ENCODE results near the gene OR4C5. TPM values are rescaled to one million over a fixed set of nuclear protein-coding genes. Genes with fewer than 3 reads are reported as not detected.
A peak's percentile ranks its signal among the peaks of the same experiment; 100 is the strongest.
"Not testable (repeated sequence)": the region's sequence is repeated elsewhere in the genome, so short reads cannot be mapped to it uniquely, and the experiment has no call there.

Gene OR4C5
- total RNA-seq (not detected), polyA plus RNA-seq (not detected), total RNA-seq (0 reads per million in 6 experiments)

- ATAC-seq = no peak
- no peak within 1 kb of the TSS for H3K27ac Mint-ChIP-seq
- H3K27me3 Mint-ChIP-seq = peaks cover 0 to 6% (median 2%) of the 10 kb centered on the region in 5 donors
- no peaks in the 10 kb centered on the region for H3K4me1 Mint-ChIP-seq
- no peak for DNase-seq
- POLR2A ChIA-PET = no interaction called here
- H3K4me3 Mint-ChIP-seq = no peak within 1 kb of the TSS
- peaks cover 0 to 11% (median 0%) of the 10 kb centered on the region in 3 donors for H3K36me3 Mint-ChIP-seq
- peaks cover 0 to 11% (median 2%) of the 10 kb centered on the region in 9 donors for H3K9me3 Mint-ChIP-seq
Measured at GRCh38 chr11:48366365-48366764, at the start of gene OR4C5. TSS of gene OR4C5 (minus strand) at chr11:48366465. CDS start at chr11:48366465, 0 bp downstream.

- Mint-ChIP-seq H3K27me3 (peaks cover 0 to 5% (median 0%) of the 10 kb centered on the region in 5 donors), H3K4me3 (no peak overlapping the region), H3K36me3 (peaks cover 0 to 16% (median 9%) of the 10 kb centered on the region in 3 donors), H3K4me1 (no peaks in the 10 kb centered on the region), H3K9me3 (peaks cover 15 to 73% (median 34%) of the 10 kb centered on the region in 9 donors), H3K27ac (no peak overlapping the region)
- ATAC-seq = no peak
- DNase-seq = no peak
- POLR2A ChIA-PET = no interaction called here
Measured at GRCh38 chr11:48384670-48385069, 18.4 kb upstream of the OR4C5 start.

DNA sequence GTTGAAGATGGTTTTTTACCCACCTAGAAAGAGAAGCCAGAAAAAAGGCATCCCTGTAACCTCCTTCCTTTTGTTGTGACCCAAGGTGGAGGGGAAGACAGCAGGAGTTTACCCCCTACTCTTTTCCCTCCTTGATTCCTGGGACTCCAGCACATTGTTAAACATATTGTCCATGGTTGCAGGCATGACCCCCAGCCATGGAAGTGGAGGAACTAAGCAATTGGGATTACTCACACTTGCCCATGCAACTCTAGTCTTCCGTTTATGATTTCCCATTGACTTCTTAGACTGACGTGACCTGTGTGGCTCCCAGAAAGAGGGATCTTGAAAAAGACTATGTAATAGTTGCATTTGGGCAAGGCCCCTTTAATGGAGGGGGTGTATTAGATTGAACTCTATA is 17.9 kb upstream of the OR4C5 start:
- H3K27me3 Mint-ChIP-seq, DNase-seq, ATAC-seq, POLR2A ChIA-PET, H3K4me3 Mint-ChIP-seq, H3K4me1 Mint-ChIP-seq, H3K27ac Mint-ChIP-seq: not testable (repeated sequence)
- H3K36me3 Mint-ChIP-seq = peaks cover 0 to 16% (median 9%) of the 10 kb centered on the region in 3 donors
- H3K9me3 Mint-ChIP-seq = peaks cover 12 to 74% (median 32%) of the 10 kb centered on the region in 9 donors

DNA sequence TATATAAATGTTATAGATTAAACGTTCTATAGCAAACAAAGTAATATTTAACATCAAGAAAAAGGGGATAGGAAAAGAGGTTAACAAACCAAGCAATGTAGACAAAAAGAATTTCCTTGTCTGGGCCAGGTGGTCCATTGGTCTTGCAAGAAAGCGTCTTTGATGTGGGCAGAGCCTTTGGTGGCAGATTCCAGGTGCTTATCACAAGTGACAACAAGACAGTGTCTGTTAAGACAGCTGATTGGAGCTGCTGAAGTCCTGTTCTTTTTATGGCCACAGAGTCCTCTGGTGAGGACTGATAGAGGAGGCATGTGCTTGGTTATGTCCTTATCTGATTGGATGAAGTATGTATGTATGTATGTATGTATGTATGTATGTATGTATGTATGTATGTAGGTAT is 5.0 kb downstream of the OR4C5 start:
- H3K4me3 Mint-ChIP-seq, ATAC-seq, DNase-seq, POLR2A ChIA-PET, H3K27me3 Mint-ChIP-seq, H3K27ac Mint-ChIP-seq, H3K4me1 Mint-ChIP-seq: not testable (repeated sequence)
- Mint-ChIP-seq H3K9me3 (peaks cover 2 to 35% (median 11%) of the 10 kb centered on the region in 9 donors), H3K36me3 (peaks cover 0 to 24% (median 5%) of the 10 kb centered on the region in 3 donors)

GRCh38 chr11:48354677-48355076 is 11.6 kb downstream of the OR4C5 start:
- Mint-ChIP-seq H3K4me1 (no peaks in the 10 kb centered on the region), H3K9me3 (peaks cover 4 to 33% (median 17%) of the 10 kb centered on the region in 9 donors), H3K27ac (no peak overlapping the region), H3K4me3 (no peak overlapping the region), H3K27me3 (peaks cover 0 to 4% (median 1%) of the 10 kb centered on the region in 5 donors), H3K36me3 (peaks cover 0 to 15% (median 6%) of the 10 kb centered on the region in 3 donors)
- POLR2A ChIA-PET = no interaction called here
- ATAC-seq = no peak
- DNase-seq = no peak

DNA sequence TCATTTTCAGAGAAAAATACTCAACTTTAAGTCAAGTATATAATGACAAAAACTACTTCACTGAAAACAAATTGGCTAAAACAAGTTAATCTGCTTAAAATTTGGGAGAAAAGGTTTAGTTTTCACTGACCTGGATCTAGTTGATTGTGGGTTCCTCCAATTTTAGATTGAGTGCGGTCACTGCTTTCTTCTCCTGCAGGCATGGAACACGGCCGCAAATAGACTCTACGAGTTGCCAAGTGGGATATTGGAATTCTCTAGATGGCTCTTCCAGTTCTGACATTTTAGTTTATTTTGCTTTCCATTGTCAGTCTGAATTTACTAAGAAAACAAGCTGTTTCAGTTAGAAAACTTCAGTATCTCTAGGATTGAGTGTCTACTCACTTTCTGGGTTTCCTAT is 12.3 kb downstream of the OR4C5 start:
- H3K9me3 Mint-ChIP-seq = peaks cover 4 to 38% (median 12%) of the 10 kb centered on the region in 9 donors
- H3K27ac Mint-ChIP-seq = peak overlapping the region in 1 of 10 donors; percentile 14
- peaks cover 0 to 4% (median 1%) of the 10 kb centered on the region in 5 donors for H3K27me3 Mint-ChIP-seq
- POLR2A ChIA-PET = no interaction called here
- no peak overlapping the region for H3K4me3 Mint-ChIP-seq
- H3K36me3 Mint-ChIP-seq = peaks cover 0 to 15% (median 6%) of the 10 kb centered on the region in 3 donors
- DNase-seq (no peak), ATAC-seq (no peak)
- H3K4me1 Mint-ChIP-seq = no peaks in the 10 kb centered on the region

- Mint-ChIP-seq H3K27ac (peak overlapping the region in 7 of 10 donors; percentile 25 to 78 (median 46)), H3K4me1 (peaks cover 9 to 31% (median 22%) of the 10 kb centered on the region in 4 donors), H3K4me3 (peak overlapping the region in 7 of 10 donors; percentile 2 to 62 (median 39)), H3K9me3 (peaks cover 3 to 59% (median 27%) of the 10 kb centered on the region in 9 donors), H3K36me3 (peaks cover 0 to 35% (median 17%) of the 10 kb centered on the region in 3 donors)
- H3K27me3 Mint-ChIP-seq, ATAC-seq, POLR2A ChIA-PET: not testable (repeated sequence)
- DNase-seq = peak in 3 of 10 donors; percentile 9 to 25 (median 15)
Measured at GRCh38 chr11:48346286-48346685, 20.0 kb downstream of the OR4C5 start.

- H3K36me3 Mint-ChIP-seq = peaks cover 0 to 26% (median 10%) of the 10 kb centered on the region in 3 donors
- DNase-seq, ATAC-seq, H3K27ac Mint-ChIP-seq, POLR2A ChIA-PET, H3K27me3 Mint-ChIP-seq: not testable (repeated sequence)
- peak overlapping the region in 1 of 10 donors; percentile 31 for H3K4me3 Mint-ChIP-seq
- peaks cover 9 to 35% (median 24%) of the 10 kb centered on the region in 4 donors for H3K4me1 Mint-ChIP-seq
- peaks cover 3 to 30% (median 11%) of the 10 kb centered on the region in 9 donors for H3K9me3 Mint-ChIP-seq
Measured at GRCh38 chr11:48342505-48342904, 23.8 kb downstream of the OR4C5 start.

- POLR2A ChIA-PET = no interaction called here
- Mint-ChIP-seq H3K4me1 (peaks cover 6 to 26% (median 20%) of the 10 kb centered on the region in 4 donors), H3K9me3 (peaks cover 3 to 20% (median 10%) of the 10 kb centered on the region in 9 donors), H3K27me3 (peaks cover 0 to 10% (median 0%) of the 10 kb centered on the region in 5 donors), H3K4me3 (peak overlapping the region in 3 of 10 donors; percentile 4 to 22 (median 10)), H3K36me3 (peaks cover 0 to 18% (median 10%) of the 10 kb centered on the region in 3 donors), H3K27ac (peak overlapping the region in 4 of 10 donors; percentile 14 to 16 (median 15))
- DNase-seq (peak in 7 of 10 donors; percentile 2 to 40 (median 12)), ATAC-seq (peak; percentile 28 to 61)
Measured at GRCh38 chr11:48341466-48341865, 24.8 kb downstream of the OR4C5 start.

- POLR2A ChIA-PET, H3K27me3 Mint-ChIP-seq, ATAC-seq, H3K4me3 Mint-ChIP-seq, H3K27ac Mint-ChIP-seq, H3K9me3 Mint-ChIP-seq, H3K4me1 Mint-ChIP-seq, H3K36me3 Mint-ChIP-seq, DNase-seq: not testable (repeated sequence)
Measured at GRCh38 chr11:48324620-48325019, 41.6 kb downstream of the OR4C5 start, which contains the start of gene OR4C3. TSS of gene OR4C3 (plus strand) at chr11:48324920. CDS start at chr11:48325022, 102 bp downstream.

DNA sequence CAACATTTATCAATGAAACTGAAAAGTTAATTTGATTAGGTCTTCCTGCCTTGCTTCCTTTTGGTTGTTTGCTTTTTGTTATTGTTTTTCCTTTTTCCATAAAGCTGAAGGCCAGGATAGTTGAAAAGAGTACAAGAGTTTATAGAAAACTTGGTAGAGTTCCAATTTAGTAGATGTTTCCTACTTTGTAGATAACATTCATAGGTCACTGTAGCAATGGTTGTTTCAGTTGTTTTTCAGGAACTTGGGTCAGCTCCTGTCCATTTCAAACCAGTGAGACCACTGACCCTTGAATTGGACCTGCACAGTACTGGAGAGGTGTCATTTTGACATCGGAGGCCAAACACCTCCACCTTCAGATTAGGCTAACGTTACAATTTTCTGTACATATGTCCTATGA is 46.5 kb downstream of the OR4C5 start:
- H3K4me1 Mint-ChIP-seq, DNase-seq, POLR2A ChIA-PET, H3K36me3 Mint-ChIP-seq, H3K4me3 Mint-ChIP-seq, H3K27ac Mint-ChIP-seq, ATAC-seq: not testable (repeated sequence)
- H3K27me3 Mint-ChIP-seq = peaks cover 4 to 22% (median 8%) of the 10 kb centered on the region in 5 donors
- H3K9me3 Mint-ChIP-seq = peaks cover 0 to 18% (median 2%) of the 10 kb centered on the region in 9 donors

Measured in naive thymus-derived CD8-positive, alpha-beta T cell (primary cell).